Activated CD4-positive, CD25-positive, alpha-beta regulatory T cell treated with anti-CD3 and anti-CD28 coated beads, Interleukin-2, amount 50 U/mL, for 16 hours (primary cell): ENCODE results near the gene KRT10.

Experiments used
- DNase-seq: peaks from one replicate; pipeline ENCODE4 v3.0.0-alpha.2; 2020; ENCODE audit warnings: low read depth, low spot score

Gene KRT10

DNA sequence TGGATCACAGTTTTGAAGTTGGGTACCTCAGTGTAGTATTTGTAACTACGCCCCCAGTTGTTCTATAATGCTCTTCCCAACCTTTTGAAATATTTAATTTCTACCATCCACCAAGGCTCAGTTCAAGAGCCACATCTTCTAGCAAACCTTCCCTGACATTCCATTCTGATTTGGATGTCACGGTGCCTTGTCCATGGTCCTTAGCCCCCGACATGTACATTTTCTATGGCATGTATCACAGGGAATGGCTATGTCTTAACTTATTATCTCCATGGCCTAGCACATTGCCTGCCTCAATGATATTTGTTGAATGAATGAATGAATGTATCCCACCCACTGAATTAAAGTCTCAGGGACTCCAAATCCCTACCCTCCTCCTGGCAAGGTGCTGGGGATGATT, 16.3 kb downstream of the KRT10 start:
- no peak for DNase-seq

DNA sequence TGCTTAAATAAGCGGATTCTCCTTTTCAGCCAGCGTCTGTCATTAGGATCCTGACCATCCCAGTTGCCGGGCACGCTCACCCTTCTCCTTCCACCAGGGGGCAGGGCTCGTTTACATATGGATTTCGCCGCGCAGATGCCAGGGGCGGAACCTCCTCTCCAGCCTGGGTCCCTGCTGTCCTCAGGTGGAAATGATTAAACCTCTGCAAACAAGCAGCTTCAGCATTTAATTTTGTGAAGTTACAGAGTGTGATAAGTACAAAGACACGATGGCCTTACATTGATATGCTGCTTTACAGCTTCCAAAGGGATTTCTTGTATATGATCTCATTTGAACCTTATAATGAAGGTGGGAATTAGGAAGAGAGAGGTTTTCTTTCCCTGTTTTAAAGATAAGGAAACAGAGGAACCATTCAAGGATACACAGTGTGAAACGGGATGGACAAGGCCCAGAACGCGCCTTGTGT, 18.8 kb downstream of the KRT10 start:
- DNase-seq, result peak; percentile 58

DNA sequence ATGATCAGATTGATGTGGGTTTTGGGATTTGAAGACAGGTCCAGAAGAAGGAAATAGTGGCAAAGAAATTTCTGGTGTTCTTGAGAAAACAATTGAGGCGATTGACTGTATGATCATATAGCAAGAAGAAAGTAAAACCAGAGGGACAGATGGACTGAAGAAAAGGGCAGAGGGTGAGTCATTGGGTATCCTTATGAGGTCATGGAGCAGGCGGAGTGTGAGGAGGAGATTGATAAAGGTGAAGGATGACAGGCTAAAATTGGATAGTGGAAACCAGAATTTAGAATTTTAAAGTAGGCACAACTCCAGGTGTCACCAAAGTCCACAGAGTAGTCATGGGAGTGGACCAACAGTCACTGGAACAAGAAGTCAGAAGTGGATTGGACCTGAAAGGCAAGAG, 21.3 kb downstream of the KRT10 start:
- DNase-seq, result no peak

DNA sequence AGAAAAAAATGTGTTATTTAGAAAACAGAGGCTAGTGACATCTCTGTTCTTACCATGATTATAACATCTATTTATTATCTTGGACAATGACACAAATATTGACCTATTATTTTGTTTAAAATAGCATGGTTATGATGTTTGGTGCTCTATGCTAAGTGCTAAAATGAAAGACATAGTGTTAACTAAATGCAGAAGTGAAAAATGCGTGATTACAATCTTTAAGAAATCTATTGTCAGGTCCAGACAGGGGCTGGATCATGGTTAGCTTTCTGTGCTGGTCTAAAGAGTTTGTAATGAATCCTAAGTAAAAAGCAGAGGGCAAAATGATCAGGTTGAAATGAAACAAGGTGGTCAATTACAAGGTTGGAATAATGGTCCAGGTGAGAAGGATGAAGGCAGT, 22.0 kb downstream of the KRT10 start:
- DNase-seq, result no peak

DNA sequence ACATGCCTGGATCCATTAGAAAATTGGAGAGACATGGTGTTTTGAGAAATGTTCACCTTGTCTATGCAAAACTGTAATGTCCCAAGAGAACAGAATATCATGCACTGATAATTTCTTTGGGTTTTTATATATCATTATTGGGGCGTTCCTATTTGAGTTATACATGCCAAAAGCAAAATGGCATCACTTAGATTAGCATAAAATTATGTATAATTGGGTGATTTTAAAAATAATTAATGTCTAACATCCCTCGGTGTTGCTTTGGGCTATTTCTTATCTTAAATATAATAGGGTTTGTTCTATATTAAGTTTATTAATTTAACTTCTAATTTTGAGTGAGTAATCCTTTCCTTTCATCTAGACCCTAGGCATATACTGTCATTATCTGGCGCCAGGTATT, 22.6 kb downstream of the KRT10 start, which contains the start of gene KRT28:
TSS of gene KRT28 (minus strand) at position 101 of the 400 bp plus-strand sequence. CDS start at position 35, 66 bp downstream.
- DNase-seq, result no peak

DNA sequence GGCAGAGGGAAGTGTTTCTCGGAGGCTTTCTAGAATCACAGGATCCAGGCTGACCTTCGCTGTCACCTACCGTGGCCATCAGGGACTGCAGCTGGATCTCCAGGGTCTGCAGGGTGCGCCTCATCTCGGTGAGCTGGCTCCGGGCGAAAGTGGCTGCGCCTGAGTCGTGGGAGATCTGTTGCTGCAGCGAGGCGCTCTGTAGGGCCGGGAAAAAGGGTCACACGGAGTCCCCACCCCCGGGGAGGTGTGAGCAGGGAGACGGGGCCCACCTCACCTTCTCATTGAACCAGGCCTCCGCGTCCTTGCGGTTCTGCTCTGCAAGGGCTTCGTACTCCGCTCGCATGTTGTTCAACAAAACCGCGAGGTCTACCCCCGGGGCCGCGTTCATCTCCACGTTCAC, 25.6 kb downstream of the KRT10 start:
- DNase-seq, result no peak

DNA sequence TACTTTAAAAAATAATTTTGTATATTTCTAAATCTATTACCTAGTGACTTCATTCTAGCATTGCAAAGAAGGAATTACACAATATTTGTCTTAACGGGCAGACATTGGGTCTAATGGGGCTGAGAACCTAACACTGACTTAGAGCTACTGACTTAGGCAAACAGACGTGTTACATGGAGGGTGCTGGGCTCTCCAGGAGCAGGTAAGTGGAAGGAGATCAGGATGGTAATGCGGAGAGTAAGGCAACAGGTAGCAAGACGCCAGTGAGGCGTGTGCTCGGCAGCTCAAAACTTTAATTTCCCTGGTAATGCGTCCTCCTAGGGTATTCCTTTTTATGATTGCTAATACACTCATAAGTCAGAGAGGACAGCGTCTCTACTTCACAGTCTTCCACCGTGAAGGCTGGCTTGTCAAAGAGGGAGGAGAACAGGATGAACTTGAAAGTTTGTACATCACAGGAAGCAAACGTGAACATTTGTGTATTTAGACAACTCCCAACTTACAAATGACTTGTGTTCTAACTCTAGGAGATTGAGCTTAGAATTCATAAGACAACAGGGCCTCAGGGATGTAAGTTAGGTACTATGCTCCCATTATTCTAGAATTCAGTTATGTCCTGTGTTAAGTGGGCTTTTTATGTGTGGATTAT, 27.3 kb downstream of the KRT10 start:
- no peak for DNase-seq

DNA sequence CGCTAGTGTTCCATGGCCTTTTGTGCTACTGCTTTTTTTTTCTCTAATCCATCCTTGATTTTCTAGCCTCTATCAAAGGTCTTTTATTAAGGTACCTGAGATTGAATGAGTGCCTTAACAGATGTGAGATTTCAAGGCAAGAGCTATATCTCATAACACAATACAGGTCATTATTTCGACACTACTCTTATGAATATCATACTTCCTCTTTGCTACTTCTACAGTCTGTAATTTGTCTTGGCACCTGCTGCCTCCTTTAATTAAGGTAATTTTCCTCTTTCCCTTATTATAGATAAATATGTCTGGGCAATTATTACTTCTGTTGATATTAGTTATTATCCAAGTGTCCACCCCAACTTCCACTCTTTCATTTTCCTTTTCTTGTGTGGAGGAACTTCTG, 27.9 kb downstream of the KRT10 start:
- no peak for DNase-seq

DNA sequence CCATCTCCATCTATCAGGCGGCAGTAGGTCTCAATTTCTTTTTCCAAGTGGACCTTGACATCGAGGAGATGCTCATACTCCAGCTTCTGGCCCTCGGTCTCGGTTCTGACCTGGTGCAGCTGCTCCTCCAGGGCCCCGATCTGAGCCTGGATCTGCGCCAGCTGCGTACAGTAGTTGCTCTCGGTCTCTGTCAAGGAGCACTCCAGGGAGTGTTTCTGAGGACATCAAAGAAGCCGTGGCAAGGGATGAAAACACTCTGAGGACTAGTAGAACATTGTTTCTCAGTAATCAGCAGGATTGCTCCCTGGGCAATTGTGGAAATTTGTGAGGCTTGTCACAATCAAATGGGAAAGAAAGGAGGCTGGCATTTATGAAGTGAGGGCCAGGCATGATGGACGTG, 28.6 kb downstream of the KRT10 start:
- DNase-seq, result no peak

DNA sequence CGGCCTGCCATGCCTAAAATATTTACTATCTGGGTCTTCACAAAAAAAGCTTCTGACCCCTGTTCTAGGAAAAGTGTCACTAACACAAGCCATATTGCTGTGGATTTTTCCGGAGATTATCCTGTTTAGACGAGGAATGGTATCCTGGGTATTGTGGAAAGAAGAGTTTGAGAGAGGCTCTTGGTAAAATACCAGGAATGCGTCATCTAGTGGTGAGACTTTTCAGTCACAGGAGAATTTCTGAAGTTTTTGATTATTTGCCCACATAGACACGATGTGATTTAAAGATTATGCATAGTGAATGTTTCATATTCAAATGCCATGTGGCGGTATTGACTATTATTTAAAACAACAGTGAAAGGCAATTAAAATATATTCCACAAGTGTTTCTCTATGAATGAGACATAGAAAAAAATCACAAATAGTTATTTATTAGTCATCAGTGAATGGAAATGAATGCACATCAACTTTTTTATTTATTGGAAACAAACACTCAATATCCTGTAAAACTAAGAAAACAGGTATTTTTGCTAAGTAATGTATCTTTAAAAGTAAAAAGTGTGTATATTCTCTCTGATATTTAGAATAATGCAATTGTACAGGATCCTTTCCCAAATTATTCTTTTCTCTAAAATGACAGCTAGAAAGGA, 30.5 kb downstream of the KRT10 start:
- no peak for DNase-seq

DNA sequence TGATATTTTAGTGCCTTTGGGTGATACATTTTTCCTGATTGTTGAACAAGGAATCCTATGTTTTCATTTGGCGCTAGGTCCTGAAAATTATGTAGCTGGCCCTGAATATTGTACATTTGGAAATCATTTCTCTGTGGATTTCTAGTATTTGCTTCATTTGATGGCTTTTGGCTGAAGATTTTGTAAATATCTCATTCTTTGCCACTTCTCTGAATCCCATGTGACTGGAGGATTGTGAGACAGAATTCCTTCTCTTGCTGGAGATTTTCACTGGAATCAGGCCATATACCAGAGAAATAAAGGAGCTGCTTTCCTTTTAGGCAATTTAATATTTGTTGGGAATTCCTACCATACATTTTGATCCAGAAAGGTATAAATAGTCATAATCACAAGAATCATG, 31.3 kb downstream of the KRT10 start:
- DNase-seq, result no peak

DNA sequence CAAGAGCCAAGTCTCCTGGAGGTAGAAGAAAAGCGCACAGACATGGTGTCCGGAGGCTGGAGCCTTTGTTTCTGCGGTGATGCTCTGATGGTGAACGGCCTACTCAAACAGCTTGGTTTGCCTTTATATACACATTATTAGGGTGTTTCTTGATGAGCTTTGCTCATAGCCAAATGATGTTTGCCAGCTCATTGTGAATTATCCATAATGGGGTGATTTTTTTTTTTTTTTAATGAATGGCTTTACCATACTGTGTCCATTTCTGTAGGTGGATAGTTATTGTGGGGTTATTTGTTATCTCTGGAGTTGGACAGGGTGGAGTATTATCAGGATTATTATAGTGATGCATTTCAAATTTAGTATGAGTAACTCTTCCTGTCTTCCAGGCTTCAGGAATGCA, 40.0 kb downstream of the KRT10 start, which contains the start of gene KRT27:
TSS of gene KRT27 (minus strand) at position 101 of the 400 bp plus-strand sequence. CDS start at position 44, 57 bp downstream.
- DNase-seq, result no peak

DNA sequence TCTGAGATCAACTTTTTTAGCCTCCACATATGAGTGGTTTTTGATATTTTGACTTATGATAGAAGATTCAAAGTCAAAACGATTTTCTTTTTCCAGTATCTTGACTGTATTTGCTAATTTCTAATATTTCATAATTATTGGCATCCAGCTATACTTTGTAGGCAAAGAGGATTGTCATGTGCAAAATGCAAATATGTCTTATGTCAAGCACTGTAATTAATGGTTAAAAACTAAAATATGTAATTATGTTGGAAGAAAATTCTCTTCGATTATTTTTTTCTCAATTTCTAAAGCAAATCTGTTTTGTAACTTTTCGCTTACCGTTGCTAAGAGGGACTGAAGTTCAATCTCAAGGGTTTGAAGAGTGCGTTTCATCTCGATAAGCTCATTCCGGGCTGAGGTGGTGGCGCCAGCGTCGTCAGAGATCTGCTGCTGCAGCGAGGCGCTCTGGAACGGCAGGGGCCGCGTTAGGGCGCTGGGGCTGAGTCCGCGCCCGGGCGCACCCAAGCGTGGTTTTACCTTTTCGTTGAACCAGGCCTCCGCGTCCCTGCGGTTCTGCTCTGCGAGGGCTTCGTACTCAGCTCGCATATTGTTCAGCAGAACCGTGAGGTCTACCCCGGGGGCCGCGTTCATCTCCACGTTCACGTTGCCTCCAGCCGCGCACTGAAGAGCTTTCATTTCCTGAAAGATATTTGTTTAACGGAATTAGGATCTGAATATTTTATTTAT, 43.1 kb downstream of the KRT10 start:
- no peak for DNase-seq

DNA sequence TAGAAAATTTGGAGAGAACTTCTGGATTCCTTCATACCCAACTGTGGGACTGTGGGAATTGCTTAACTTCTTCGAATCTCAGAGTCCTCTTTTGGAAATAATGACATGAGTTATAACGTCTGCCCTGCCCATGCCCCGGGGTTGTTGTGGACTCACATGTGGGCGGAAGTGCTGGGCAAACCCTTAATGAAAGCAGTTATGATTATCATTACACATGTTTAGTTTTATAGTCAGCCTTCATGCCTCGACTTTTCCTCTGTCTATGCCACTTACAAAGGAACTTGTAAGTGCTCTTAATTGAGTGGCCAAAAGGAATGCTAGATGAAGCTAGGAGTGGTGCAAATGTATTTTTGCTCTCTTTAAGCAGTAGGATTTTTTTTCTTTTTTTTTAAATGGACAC, 44.0 kb downstream of the KRT10 start:
- no peak for DNase-seq

DNA sequence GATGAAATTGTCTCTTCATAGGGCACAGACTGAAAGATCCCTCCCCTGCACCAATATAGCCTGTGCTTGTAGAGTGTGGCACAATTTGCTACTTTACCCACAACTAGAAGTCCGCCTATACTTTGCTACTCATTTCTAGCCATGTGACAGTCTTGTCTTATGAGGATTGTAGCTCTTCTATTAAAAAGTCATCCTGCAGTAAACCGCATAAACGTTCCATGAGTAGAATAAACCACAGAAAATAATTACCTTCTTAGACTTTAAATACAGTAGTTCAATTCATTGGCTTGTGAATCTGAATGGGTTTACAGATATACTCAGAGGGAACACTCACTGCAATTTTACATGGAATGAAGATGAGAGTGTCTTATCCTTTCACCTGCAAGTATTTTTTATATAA, 44.4 kb downstream of the KRT10 start:
- DNase-seq, result no peak

DNA sequence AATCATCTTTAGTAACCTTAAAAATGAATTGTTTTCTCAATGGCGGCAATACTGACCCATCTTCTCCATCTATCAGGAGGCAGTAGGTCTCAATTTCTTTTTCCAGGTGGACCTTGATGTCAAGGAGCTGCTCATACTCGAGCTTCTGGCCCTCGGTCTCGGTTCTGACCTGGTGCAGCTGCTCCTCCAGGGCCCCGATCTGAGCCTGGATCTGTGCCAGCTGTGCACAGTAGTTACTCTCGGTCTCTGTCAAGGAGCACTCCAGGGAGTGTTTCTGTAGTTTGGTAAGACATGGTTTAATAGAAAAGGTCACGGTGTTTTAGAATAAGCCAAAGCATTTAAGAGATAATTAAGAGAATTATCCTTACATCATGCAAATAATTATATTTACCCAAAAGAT, 45.0 kb downstream of the KRT10 start:
- no peak for DNase-seq

DNA sequence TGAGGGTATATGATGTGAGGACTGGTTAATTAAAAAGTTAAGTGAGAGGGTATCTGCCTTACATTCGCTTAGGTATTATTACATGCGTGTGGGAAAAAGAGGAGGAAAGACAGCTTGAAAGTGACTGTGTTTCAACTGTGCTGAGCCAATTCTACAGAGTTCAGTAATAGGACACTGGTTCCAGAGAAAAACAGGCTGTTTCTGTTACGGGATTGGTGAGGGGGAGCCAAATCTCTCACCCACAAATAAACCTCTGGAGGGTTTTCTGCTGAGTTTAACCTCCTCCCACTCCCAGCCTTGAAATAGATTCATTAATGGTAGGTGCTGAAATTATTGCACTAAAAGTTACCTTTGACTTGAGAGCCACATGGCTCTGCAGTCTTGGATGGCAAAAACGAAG, 46.5 kb downstream of the KRT10 start:
- no peak for DNase-seq

DNA sequence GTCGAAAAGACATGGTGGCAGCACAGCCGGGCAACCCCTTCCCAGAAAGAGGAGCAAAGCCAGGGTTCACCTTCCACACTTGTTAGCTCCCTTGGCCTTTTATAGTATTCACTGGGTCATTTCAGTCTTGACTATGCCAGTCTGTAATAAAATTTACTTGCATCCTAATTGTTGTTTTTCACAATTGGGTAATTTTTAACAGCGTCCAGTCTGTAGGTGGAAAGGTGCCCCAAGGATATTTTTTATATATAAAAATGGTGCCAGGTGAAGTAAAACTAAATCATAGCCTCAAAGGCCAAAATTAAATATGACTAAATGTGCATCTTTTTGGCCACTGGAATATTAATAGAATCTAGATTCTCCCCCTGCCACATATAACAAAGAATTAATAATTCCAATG, 50.3 kb downstream of the KRT10 start, which contains the start of gene KRT26:
TSS of gene KRT26 (minus strand) at position 101 of the 400 bp plus-strand sequence. CDS start at position 13, 88 bp downstream.
- no peak for DNase-seq
